Activated CD8-positive, alpha-beta memory T cell treated with anti-CD3 and anti-CD28 coated beads, Interleukin-2, amount 10 ng/mL, durations not matched to agents 7 days and 5 days (primary cell): ENCODE results near the gene P2RX6. TPM values are rescaled to one million over a fixed set of nuclear protein-coding genes. Genes with fewer than 3 reads are reported as not detected.
"Not testable (repeated sequence)": the region's sequence is repeated elsewhere in the genome, so short reads cannot be mapped to it uniquely, and the experiment has no call there.

Experiments used
- ATAC-seq: fragments of 150-1000 bp; cut with Tn5 transposase; one replicate; pipeline ENCODE4 v1.10.0; 2021; ENCODE audit warnings: moderate library complexity
- CTCF ChIA-PET: fragments of 350-600 bp; sonication (Branson Sonifier 250); formaldehyde crosslinking; loops from one replicate; lab custom pipeline; 2021; ENCODE audit warnings: antibody characterized with exemption; lab: Charles Lee
- DNase-seq: peaks from one replicate; pipeline ENCODE4 v3.0.0-alpha.2; 2020
- H3K27ac Mint-ChIP-seq: one replicate; pipeline ENCODE4 v1.8.0; 2021; ENCODE audit warnings: mild to moderate bottlenecking, mixed read lengths
- H3K27me3 Mint-ChIP-seq: one replicate; pipeline ENCODE4 v1.8.0; 2021; ENCODE audit warnings: mixed read lengths
- H3K36me3 Mint-ChIP-seq: one replicate; pipeline ENCODE4 v1.8.0; 2021; ENCODE audit warnings: mild to moderate bottlenecking, mixed read lengths
- H3K4me1 Mint-ChIP-seq: one replicate; pipeline ENCODE4 v1.8.0; 2021; ENCODE audit warnings: mixed read lengths
- H3K4me3 Mint-ChIP-seq: one replicate; pipeline ENCODE4 v1.8.0; 2021; ENCODE audit warnings: mild to moderate bottlenecking, moderate library complexity, mixed read lengths
- H3K9me3 Mint-ChIP-seq: one replicate; pipeline ENCODE4 v1.8.0; 2022; ENCODE audit warnings: low read depth, mixed read lengths
- total RNA-seq, 2 experiments: library from RNA; stranded (reverse); gene quantifications; one replicate each; pipeline ENCODE4 v1.2.3, GENCODE V29; 2021

Gene P2RX6
- under 1 TPM; 0.32 to 0.42 TPM for total RNA-seq

DNA sequence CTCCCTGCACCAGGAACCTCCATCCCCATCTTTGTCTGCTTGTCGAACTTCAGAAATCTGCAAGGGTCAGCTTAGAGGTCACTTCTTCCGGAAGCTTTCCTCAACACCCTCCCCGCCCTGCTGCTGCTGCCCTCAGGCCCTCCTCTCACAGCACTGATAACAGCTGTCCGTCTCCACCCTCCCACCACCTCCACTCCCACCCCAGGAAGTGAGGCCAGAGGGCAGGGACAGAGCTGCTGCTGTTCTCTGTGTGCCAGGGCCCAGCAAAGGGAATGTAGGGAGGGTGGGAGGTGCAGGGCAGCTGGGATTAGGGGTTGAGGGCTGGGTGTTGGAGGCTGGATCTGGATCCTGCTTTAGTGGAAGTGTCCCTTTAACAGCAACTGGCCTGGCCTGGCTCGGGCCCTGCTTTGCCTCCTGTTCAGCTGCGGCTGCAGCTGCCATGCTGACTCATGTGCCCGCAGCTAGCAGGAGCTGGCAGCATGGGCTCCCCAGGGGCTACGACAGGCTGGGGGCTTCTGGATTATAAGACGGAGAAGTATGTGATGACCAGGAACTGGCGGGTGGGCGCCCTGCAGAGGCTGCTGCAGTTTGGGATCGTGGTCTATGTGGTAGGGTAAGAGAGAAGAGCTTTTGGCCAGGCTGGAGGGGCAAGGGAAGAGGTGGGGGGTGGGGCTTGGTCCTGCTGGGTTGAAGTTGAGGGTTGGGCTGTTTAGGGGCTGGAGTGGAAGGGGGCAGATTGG is at the start of gene P2RX6:
Gene P2RX6 (plus strand): TSS at position 440 of the 740 bp plus-strand sequence. CDS start 10 bp downstream, at position 450.
- no peak for DNase-seq
- no peak for ATAC-seq
- H3K9me3 Mint-ChIP-seq = no peaks in the 10 kb centered on the region
- H3K36me3 Mint-ChIP-seq = no peaks in the 10 kb centered on the region
- H3K27ac Mint-ChIP-seq = peak within 1 kb of the TSS; percentile 35
- H3K27me3 Mint-ChIP-seq = peaks cover 2% of the 10 kb centered on the region
- peak within 1 kb of the TSS; percentile 72 for H3K4me3 Mint-ChIP-seq
- CTCF ChIA-PET = interaction anchor here (0.9 to 2.1 kb wide), 2 partner anchors 10 to 12 kb away, joined by 3 to 10 read pairs; partner anchors contain the start of gene THAP7
- peaks cover 16% of the 10 kb centered on the region for H3K4me1 Mint-ChIP-seq

DNA sequence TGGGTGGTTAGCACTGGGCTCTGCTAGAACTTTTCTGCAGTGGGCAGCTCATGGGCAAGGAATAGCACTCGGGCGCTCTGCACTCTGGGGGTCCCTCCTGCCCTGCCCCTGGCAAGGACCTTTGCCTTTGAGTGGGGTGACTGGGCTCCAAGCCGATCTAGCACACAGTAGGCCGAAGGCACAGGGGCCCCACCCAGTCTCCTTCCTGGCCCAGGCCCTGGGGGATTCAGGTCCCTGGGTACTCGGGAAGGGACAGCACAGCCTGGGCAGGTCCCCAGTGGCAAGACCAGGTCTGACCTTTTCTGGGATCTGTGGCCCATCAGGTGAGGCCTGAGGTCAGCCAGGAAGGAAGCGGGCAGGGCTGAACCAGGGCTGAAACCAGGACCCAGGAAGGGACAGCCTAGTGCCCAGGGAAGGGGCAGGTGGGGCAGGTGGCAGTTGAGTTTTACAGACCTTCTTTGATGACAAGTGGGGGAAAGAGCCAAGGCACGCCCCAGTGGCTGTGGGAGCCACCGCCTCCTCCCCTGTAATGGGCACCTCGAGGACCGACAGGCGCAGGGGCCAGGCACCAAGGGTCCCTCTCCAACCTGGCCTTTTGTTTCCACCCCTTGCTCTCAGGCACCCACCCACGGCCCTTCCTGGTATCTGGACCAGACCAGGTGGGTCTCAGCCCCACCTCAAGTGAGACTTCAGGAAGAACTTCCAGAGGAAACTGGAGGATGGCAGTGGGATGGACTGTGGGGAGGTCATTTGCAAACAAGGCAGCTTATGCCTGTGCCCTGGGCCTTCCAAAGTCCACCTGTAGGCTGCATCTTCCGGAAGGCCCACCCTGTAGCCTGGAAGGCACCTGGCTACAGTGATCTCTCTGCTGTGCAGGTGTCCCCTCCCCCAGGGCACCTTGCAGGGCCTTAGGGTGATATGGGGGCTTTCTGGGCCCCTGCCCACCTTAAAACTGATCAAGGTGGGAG is 48.8 kb upstream of the P2RX6 start:
- CTCF ChIA-PET = interaction anchor here (0.6 kb wide), 1 partner anchor 18 kb away, joined by 3 read pairs; no protein-coding TSS in a partner anchor
- ATAC-seq = no peak
- Mint-ChIP-seq H3K9me3 (no peaks in the 10 kb centered on the region), H3K4me3 (no peak overlapping the region), H3K27ac (no peak overlapping the region), H3K36me3 (no peaks in the 10 kb centered on the region), H3K27me3 (peaks cover 24% of the 10 kb centered on the region), H3K4me1 (peaks cover 18% of the 10 kb centered on the region)
- no peak for DNase-seq

DNA sequence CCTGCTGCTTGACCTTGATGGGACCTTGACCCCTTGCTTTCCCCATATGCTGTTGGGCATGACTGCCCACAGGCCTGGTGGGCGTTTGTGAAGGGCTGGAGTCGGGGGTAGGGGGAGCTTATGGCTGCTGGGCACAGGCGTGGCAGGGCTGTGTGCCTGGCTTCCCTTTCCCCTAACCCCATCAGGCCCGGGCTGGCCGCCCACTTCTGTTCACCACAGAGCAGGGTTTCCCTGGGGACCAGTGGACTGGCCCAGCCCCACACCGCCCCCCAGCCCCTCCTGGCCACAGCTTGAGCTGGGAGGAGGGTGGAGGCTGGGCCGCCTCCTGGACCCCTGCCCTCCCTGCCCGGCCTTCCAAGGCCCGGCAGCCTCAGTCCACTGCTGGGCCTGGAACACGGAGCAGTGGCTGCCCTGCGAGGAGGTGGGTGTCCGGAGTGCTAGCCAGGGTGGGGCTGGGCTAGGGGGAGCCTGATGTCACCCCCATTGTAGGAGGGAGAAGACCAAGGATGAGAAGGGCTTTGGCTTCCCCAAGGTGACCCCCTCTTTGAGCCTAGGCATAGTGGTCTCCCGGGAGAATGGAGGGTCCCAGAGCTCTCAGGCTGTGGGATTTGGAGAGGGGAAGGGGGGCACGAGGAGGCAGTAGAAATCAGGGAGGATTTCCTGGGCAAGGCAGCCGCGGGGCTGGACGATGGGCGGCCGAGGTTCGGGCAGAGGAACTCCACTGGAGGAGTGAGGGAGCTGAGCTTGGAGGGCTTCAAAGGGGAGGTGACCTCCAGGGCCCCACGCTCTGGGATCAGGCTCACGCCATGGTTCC is 47.9 kb upstream of the P2RX6 start, which contains the start of gene AIFM3:
Gene AIFM3 (plus strand): TSS at position 373 of the 814 bp plus-strand sequence. CDS start 690 bp downstream, outside the sequence.
- H3K4me3 Mint-ChIP-seq = no peak within 1 kb of the TSS
- H3K4me1 Mint-ChIP-seq = peaks cover 12% of the 10 kb centered on the region
- CTCF ChIA-PET = no interaction called here
- no peak for DNase-seq
- no peak for ATAC-seq
- peaks cover 24% of the 10 kb centered on the region for H3K27me3 Mint-ChIP-seq
- no peaks in the 10 kb centered on the region for H3K36me3 Mint-ChIP-seq
- H3K9me3 Mint-ChIP-seq = no peaks in the 10 kb centered on the region
- H3K27ac Mint-ChIP-seq = no peak within 1 kb of the TSS

DNA sequence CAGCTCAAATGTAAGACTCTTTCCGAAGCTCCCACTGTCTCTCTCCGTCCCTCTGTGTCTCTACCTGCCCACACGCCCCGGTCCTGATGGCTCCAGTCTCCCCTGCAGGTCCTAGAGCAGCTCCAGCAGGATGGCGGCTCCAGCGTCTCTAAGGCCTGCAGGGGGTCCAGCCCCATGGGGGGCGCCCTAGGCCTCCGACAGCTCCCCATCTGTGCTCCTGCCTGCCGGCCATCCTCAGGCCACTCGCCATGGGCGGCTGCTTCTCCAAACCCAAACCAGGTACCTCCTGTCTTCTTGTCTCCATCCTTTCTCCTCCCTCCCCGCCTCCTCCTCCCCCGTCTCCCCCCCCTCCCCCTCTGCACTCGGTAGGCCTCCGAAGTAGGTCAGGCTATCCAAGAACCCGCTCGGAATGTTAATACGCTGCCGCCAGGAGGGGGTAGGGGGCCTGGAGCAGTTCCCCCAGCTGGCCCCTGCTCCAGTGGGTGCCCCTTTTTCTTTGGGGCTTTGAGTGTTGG is 47.2 kb upstream of the P2RX6 start:
- ATAC-seq = no peak
- no peak overlapping the region for H3K4me3 Mint-ChIP-seq
- no peak for DNase-seq

DNA sequence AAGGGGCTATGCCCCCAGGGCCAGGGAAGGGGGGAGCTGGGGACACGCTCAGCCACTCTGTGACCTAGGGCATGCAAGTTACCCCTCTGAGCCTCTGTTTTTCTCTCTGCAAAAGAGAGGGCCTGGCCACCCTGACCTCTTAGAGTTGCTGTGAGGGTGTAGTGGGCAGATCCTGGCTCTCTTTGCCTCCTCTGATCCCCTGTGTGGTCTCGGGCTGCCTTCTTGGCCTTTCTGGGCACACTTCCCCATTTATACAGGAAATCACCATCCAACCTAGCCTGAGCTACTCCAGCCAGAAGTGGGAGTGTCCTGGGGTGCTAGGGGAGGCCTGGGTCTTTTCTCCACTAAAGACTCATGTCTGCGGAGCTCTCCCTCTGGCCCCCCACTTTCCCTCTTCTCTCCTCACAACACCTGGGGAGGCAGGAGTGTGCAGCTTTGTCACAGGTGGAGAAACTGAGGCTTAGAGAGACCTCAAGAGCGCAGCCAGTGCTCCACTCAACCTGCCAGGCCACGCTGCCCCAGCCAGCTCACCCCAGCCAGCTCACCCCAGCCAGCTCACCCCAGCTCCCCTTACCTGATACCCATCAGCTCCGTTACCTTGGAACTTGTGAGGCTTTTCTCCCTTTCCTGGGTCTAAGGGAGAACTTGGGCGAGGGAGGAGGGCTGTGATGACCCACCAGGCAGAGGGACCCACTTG is 46.5 kb upstream of the P2RX6 start:
- Mint-ChIP-seq H3K9me3 (no peaks in the 10 kb centered on the region), H3K27ac (no peak overlapping the region), H3K4me3 (no peak overlapping the region), H3K4me1 (peaks cover 12% of the 10 kb centered on the region), H3K27me3 (peaks cover 19% of the 10 kb centered on the region), H3K36me3 (no peaks in the 10 kb centered on the region)
- CTCF ChIA-PET = interaction anchor here (0.5 to 1.7 kb wide), 4 partner anchors 9 to 680 kb away, joined by 3 to 5 read pairs (median 3); no protein-coding TSS in a partner anchor
- ATAC-seq (no peak), DNase-seq (no peak)

More for the DNA sequence above, 47.2 kb upstream of the P2RX6 start:
- CTCF ChIA-PET = interaction anchor here (0.5 to 1.1 kb wide), 2 partner anchors 183 to 679 kb away, joined by 3 read pairs; no protein-coding TSS in a partner anchor
- Mint-ChIP-seq H3K27ac (no peak overlapping the region), H3K4me1 (peaks cover 12% of the 10 kb centered on the region), H3K36me3 (no peaks in the 10 kb centered on the region), H3K27me3 (peaks cover 24% of the 10 kb centered on the region), H3K9me3 (no peaks in the 10 kb centered on the region)

DNA sequence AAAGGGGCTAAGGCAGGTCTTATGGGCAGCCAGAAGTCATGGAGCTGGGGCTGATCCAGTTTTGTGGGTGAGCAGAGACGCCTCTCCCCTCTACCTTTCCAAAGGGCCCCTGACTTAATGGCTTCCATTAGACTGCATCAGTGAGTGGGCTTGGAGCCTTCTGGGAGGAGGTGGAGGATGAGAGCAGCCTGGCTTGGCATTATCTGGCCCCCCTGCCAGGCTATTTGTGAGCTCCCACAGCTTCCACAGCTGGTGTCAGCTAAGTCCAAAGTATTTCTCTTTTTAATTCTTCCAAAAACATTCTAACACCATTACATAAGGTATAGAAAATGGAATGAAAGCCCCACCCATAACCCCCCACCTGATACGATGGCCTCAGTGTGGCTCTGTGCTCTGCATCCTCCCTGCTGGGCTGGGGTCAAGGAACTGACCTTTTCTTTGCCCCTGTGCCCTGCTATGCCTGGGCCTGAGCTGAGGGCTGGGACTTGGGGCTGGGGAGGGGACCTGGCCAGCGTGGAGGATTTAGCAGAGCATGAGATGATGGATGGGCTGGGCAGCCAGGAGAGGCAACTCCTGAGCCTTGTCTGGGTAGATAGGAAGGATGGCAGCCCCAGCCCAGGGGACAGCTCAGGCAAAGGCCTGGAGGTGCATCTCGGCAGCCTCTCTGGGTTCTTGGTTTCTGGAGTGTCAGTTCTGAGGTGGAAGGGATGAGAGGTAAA is 43.9 kb upstream of the P2RX6 start:
- Mint-ChIP-seq H3K4me1 (no peaks in the 10 kb centered on the region), H3K4me3 (no peak overlapping the region), H3K27me3 (peaks cover under 1% of the 10 kb centered on the region), H3K36me3 (no peaks in the 10 kb centered on the region), H3K9me3 (no peaks in the 10 kb centered on the region), H3K27ac (no peak overlapping the region)
- ATAC-seq (no peak), DNase-seq (no peak)
- CTCF ChIA-PET = interaction anchor here (2.8 kb wide), 1 partner anchor 13 kb away, joined by 8 read pairs; no protein-coding TSS in a partner anchor

DNA sequence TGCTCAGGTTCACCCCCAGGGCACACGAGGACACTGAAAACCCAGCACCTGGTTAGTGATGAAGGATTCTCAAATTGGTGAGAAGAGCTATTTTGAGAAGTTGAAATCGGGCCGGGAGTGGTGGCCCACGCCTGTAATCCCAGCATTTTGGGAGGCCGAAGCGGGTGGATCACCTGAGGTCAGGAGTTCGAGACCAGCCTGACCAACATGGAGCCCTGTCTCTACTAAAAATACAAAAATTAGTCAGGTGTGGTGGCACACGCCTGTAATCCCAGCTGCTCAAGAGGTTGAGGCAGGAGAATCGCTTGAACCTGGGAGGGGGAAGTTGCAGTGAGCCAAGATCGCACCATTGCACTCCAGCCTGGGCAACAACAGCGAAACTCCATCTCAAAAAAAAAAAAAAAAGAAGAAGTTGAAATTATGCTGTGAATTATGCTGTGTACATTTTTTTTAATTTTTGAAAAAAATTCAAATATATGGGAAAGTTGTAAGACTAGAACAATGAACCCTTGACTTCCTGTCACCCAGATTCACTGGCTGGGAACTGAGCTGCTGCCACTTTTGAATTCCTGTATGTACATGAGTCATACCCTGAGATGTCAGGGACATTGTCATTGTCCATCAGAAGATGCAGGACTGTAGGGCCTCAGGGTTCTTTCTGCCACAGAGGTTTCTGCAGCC is 42.8 kb upstream of the P2RX6 start:
- not testable (repeated sequence) for H3K36me3 Mint-ChIP-seq, H3K4me3 Mint-ChIP-seq, DNase-seq, H3K9me3 Mint-ChIP-seq, H3K27ac Mint-ChIP-seq, H3K4me1 Mint-ChIP-seq, H3K27me3 Mint-ChIP-seq, ATAC-seq
- CTCF ChIA-PET = interaction anchor here (2.8 kb wide), 1 partner anchor 14 kb away, joined by 8 read pairs; no protein-coding TSS in a partner anchor

DNA sequence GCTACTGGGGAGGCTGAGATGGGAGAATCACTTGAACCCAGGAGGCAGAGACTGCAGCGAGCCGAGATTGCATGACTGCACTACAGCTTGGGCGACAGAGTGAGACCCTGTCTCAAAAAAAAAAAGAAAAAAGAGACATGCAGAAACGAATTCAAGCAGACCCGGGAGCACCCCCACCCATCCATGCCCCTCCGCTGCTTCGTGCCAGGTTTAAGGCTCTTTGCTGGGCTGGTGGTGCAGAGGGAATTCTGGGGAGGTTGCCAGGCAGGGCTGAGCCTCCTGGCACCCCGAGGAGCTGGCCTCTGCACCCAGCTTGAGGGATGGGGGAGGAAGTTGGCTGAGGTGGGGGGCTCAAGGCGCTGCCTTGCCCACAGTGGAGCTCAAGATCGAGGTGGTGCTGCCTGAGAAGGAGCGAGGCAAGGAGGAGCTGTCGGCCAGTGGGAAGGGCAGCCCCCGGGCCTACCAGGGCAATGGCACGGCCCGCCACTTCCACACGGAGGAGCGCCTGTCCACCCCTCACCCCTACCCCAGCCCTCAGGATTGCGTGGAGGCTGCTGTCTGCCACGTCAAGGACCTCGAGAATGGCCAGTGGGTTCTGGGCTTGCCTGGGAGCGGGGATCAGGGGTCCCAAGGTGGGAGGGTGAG is 41.9 kb upstream of the P2RX6 start:
- DNase-seq = no peak
- Mint-ChIP-seq H3K9me3 (no peaks in the 10 kb centered on the region), H3K36me3 (no peaks in the 10 kb centered on the region), H3K4me3 (no peak overlapping the region), H3K4me1 (no peaks in the 10 kb centered on the region), H3K27me3 (no peaks in the 10 kb centered on the region), H3K27ac (no peak overlapping the region)
- no peak for ATAC-seq
- CTCF ChIA-PET = interaction anchor here (0.9 to 2.8 kb wide), 2 partner anchors 9 to 15 kb away, joined by 3 to 8 read pairs; partner anchors contain the start of gene LZTR1

DNA sequence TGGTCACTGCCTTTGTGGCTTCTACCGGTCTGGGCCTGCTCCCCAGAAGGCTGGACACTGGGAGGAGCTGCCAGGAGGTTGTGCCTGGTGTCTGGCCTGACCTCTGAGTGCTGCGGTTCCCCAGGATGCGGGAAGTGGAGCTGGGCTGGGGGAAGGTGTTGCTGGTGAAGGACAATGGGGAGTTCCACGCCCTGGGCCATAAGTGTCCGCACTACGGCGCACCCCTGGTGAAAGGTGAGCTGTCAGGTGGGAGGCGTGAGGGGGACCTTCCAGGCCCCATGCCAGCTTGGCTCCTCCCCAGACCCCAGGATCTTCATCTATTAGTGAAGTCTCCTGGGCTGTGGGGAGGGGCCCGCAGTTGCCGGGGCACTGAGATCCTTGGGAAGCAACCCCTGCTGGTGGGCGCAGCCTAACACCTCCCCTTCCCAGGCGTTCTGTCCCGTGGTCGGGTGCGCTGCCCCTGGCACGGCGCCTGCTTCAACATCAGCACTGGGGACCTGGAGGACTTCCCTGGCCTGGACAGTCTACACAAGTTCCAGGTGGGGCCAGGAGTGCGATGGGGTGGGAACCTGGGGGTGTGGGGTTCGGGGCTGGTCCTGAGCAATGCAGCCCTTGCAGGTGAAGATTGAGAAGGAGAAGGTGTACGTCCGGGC is 41.2 kb upstream of the P2RX6 start:
- peaks cover under 1% of the 10 kb centered on the region for H3K9me3 Mint-ChIP-seq
- H3K27me3 Mint-ChIP-seq = no peaks in the 10 kb centered on the region
- DNase-seq = no peak
- no peak overlapping the region for H3K27ac Mint-ChIP-seq
- no peaks in the 10 kb centered on the region for H3K36me3 Mint-ChIP-seq
- ATAC-seq = no peak
- no peak overlapping the region for H3K4me3 Mint-ChIP-seq
- peaks cover under 1% of the 10 kb centered on the region for H3K4me1 Mint-ChIP-seq
- CTCF ChIA-PET = interaction anchor here (0.9 to 2.8 kb wide), 2 partner anchors 8 to 15 kb away, joined by 3 to 8 read pairs; partner anchors contain the start of gene LZTR1

DNA sequence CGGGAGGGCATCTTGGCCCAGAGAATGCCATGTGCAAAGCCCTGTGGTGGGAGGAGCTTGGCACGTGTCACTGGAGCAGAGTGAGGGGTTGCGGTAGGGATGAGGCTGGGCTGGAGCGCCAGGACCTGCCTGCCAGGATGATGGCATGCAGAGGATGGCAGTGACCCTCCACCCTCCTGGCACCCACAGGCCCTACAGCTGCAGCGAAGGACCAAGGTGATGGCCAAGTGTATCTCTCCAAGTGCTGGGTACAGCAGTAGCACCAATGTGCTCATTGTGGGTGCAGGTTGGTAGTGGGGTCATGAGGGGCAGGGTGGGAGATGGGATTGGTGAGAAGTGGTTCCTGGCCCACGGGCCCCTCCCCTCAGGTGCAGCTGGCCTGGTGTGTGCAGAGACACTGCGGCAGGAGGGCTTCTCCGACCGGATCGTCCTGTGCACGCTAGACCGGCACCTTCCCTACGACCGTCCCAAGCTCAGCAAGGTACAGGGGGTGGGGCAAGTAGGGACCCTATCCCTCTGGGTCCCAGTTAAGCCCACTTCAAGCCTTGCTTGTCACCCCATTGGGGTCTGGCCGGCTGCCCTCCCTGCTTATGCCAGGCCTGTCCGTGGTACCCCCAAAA is 40.5 kb upstream of the P2RX6 start:
- Mint-ChIP-seq H3K27me3 (no peaks in the 10 kb centered on the region), H3K27ac (no peak overlapping the region), H3K4me1 (peaks cover 6% of the 10 kb centered on the region), H3K9me3 (peaks cover 4% of the 10 kb centered on the region), H3K4me3 (no peak overlapping the region), H3K36me3 (no peaks in the 10 kb centered on the region)
- no peak for ATAC-seq
- DNase-seq = no peak
- CTCF ChIA-PET = interaction anchor here (2.8 kb wide), 1 partner anchor 16 kb away, joined by 8 read pairs; no protein-coding TSS in a partner anchor
